Naive thymus-derived CD8-positive, alpha-beta T cell (primary cell): ENCODE measurements around the gene DCAF7. TPM values are rescaled to one million over a fixed set of nuclear protein-coding genes. Genes with fewer than 3 reads are reported as not detected.

Source experiments
- ATAC-seq, 2 donors: fragments of 150-1000 bp; cut with Tn5 transposase in 1 of 2; sonication (Bioruptor Pico), chemical (Tn5 transposase) in 1 of 2; 1 replicate in 1 of 2; 2 replicates in 1 of 2; pipeline ENCODE4 v1.10.0; 2021; ENCODE audit warnings: mild to moderate bottlenecking in 2 of 2, moderate library complexity in 2 of 2
- POLR2A ChIA-PET: fragments of 350-600 bp; sonication (Branson Sonifier 250); formaldehyde crosslinking; loops from one replicate; lab custom pipeline; 2021; ENCODE audit warnings: antibody characterized with exemption; lab: Charles Lee
- DNase-seq, 10 donors: peaks; one replicate each; pipeline versions ENCODE4 v3.0.0 to v3.0.0-alpha.2; 2020 to 2022
- H3K27ac Mint-ChIP-seq, 10 donors: one replicate each; pipeline ENCODE4 v1.8.0; 2020 to 2022; ENCODE audit warnings: mild to moderate bottlenecking in 10 of 10, mixed read lengths in 10 of 10, moderate library complexity in 4 of 10, inconsistent platforms in 1 of 10
- H3K27me3 Mint-ChIP-seq, 5 donors: one replicate each; pipeline ENCODE4 v1.8.0; 2021 to 2022; ENCODE audit warnings: mixed read lengths in 5 of 5
- H3K36me3 Mint-ChIP-seq, 3 donors: one replicate each; pipeline ENCODE4 v1.8.0; 2020 to 2022; ENCODE audit warnings: mixed read lengths in 3 of 3, mild to moderate bottlenecking in 2 of 3, inconsistent platforms in 1 of 3
- H3K4me1 Mint-ChIP-seq, 4 donors: one replicate each; pipeline ENCODE4 v1.8.0; 2021 to 2022; ENCODE audit warnings: mixed read lengths in 4 of 4
- H3K4me3 Mint-ChIP-seq, 10 donors: one replicate each; pipeline ENCODE4 v1.8.0; 2020 to 2022; ENCODE audit warnings: mild to moderate bottlenecking in 10 of 10, mixed read lengths in 10 of 10, moderate library complexity in 6 of 10, inconsistent platforms in 1 of 10
- H3K9me3 Mint-ChIP-seq, 9 donors: one replicate each; pipeline ENCODE4 v1.8.0; 2020 to 2022; ENCODE audit warnings: mixed read lengths in 9 of 9, mild to moderate bottlenecking in 3 of 9, inconsistent platforms in 1 of 9, moderate library complexity in 1 of 9
- polyA plus RNA-seq, 3 donors: library from polyadenylated mRNA; unstranded; fragments of 300-500 nt; fragmentation: Illumina TruSeq; gene quantifications; one replicate each; pipeline ENCODE4 v1.2.3, GENCODE V29; 2021
- total RNA-seq, 8 experiments: library from RNA in 2 of 8; stranded (reverse) in 2 of 8; gene quantifications; one replicate each; pipeline ENCODE4 v1.2.3 and lab custom pipeline; 2021 to 2026

Gene DCAF7
- total and polyA plus RNA-seq, 5 experiments from 2014 or later = 57.8 to 77.5 (median 75.6) TPM

GRCh38 chr17:63515426-63515825 is 34.9 kb upstream of the DCAF7 start:
- POLR2A ChIA-PET = no interaction called here
- Mint-ChIP-seq H3K9me3 (no peaks in the 10 kb centered on the region), H3K27me3 (peaks cover 0 to 12% (median 3%) of the 10 kb centered on the region in 5 donors), H3K27ac (no peak overlapping the region), H3K4me3 (no peak overlapping the region), H3K4me1 (no peaks in the 10 kb centered on the region), H3K36me3 (no peaks in the 10 kb centered on the region)
- DNase-seq (no peak), ATAC-seq (no peak)

- Mint-ChIP-seq H3K4me3 (no peak overlapping the region), H3K36me3 (no peaks in the 10 kb centered on the region), H3K4me1 (no peaks in the 10 kb centered on the region), H3K27me3 (peaks cover 4 to 21% (median 15%) of the 10 kb centered on the region in 5 donors), H3K27ac (no peak overlapping the region), H3K9me3 (no peaks in the 10 kb centered on the region)
- POLR2A ChIA-PET = no interaction called here
- DNase-seq (no peak), ATAC-seq (no peak)
Observed at GRCh38 chr17:63516910-63517824, 33.1 kb upstream of the DCAF7 start.

GRCh38 chr17:63517825-63518534 is 32.3 kb upstream of the DCAF7 start:
- Mint-ChIP-seq H3K27ac (no peak overlapping the region), H3K36me3 (no peaks in the 10 kb centered on the region), H3K27me3 (peaks cover 4 to 26% (median 16%) of the 10 kb centered on the region in 5 donors), H3K4me1 (no peaks in the 10 kb centered on the region), H3K4me3 (no peak overlapping the region), H3K9me3 (no peaks in the 10 kb centered on the region)
- POLR2A ChIA-PET = no interaction called here
- DNase-seq = no peak
- no peak for ATAC-seq

DNA sequence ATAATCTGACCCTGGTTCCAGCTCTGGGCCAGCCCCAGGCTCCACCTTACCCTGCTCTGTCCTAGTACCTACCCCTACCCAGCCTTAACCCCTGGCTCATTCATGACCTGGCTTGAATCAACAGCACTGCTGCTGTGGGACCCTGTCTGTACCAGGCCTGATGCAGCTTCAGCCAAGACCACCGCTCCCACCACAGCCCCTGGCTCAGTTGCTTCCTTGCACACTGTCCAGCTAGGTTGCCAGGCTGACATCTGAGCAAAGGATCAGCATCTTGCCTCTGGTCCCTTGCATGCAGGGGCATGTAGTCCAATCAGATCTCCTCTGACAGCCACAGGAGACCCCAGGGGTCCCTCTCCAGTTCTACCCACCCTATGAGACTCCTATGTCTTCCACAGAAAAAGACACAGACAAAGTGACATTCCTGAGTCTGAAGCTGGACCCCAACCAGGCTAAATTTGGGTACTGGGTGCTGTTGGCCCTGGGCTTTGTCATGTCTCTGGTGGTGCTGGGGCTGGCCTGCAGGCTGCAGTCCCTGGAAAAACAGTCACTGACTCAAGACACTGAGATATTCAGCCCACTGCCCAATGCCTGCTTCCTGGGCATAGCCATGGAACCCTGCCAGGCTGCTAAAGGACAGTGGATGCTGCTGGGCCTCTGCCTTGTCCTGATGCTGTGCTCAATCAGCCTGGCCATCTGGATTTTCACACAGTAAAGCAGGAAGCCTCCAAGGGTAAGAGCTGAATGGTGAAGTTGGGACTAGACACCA is 31.0 kb upstream of the DCAF7 start:
- no peak for ATAC-seq
- Mint-ChIP-seq H3K27ac (no peak overlapping the region), H3K9me3 (no peaks in the 10 kb centered on the region), H3K27me3 (peaks cover 12 to 34% (median 21%) of the 10 kb centered on the region in 5 donors), H3K36me3 (no peaks in the 10 kb centered on the region), H3K4me3 (no peak overlapping the region), H3K4me1 (peaks cover 4 to 10% (median 8%) of the 10 kb centered on the region in 4 donors)
- POLR2A ChIA-PET = no interaction called here
- DNase-seq = no peak

DNA sequence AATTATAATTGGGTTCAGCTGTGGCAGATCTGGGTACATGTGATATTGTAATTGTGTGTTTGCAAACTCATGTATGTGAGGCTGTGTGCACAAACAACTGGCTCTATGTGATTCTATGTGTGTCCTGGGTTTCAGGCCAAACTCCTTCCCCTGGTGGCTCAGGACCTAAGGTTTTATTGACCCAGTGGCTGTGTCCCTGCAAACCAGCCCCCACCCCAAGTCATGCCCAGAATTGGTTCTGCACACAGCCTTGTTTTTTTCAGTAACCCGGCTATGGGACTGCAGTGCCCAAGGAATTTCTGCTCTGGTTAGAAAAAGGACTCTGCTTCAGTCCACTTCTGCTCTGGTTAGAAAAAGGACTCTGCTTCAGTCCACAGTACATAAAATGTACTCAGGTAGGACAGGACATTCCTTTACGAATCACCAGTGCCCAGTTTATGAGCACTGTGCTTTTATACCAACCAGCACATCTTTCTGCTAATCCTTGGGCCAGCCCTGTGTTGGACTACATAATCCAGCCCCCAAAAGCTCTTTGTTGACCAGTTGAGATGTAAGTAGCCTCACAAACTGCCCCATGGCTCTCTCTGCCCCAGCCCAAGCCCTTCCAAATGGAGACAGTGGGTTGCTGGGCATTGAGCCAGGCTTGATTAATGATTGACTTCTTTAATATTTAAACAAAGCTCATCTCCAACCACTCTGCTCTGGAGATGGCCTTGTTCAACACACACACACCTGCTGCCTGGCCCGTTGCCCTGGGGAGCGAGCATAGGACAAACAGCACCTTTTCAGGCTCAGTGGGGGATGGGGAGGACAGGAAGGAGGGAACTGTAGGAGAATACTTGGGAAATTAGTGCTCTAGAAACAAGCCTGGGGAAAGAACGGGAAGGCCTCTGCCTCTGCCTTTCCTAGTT is 30.1 kb upstream of the DCAF7 start:
- ATAC-seq = no peak
- no peak for DNase-seq
- Mint-ChIP-seq H3K4me3 (no peak overlapping the region), H3K36me3 (no peaks in the 10 kb centered on the region), H3K4me1 (peaks cover 4 to 10% (median 8%) of the 10 kb centered on the region in 4 donors), H3K27ac (no peak overlapping the region), H3K9me3 (no peaks in the 10 kb centered on the region), H3K27me3 (peaks cover 12 to 40% (median 23%) of the 10 kb centered on the region in 5 donors)
- POLR2A ChIA-PET = no interaction called here

DNA sequence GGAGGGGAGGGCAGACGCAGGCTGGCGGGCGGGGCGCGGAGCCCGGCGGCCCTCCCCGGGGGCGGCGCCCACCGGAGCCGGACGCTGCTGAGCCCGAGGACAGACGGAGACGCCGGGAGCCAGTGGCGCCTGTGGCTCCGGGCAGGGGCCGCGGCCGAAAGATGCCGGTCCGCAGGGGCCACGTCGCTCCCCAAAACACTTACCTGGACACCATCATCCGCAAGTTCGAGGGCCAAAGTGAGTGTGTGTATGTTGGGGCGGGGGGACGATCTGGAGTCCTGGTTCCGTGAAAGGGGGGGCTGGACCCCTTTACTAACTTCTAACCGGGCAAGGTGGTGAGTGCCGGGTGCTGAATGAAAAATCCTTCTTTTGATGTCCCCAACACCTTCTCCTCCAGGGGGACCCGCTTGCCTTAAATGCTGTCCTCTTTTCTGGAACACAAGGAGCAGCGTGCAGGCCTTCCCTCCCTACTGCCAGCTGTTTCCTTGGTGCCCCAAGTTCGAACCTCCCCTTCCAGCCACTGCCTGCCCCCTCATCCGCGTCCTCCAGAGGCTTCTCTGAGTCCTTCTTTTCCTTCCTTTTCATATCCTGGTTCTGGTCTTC is 26.9 kb upstream of the DCAF7 start, which contains the start of gene KCNH6:
TSS of gene KCNH6 (plus strand) at position 106 of the 603 bp plus-strand sequence. CDS start at position 162, 56 bp downstream.
- Mint-ChIP-seq H3K4me3 (peak within 1 kb of the TSS in 6 of 10 donors; percentile 3 to 55 (median 45)), H3K9me3 (no peaks in the 10 kb centered on the region), H3K36me3 (no peaks in the 10 kb centered on the region), H3K27me3 (peaks cover 15 to 40% (median 28%) of the 10 kb centered on the region in 5 donors), H3K27ac (peak within 1 kb of the TSS in 2 of 10 donors; percentile 18 to 28), H3K4me1 (peaks cover 4 to 10% (median 8%) of the 10 kb centered on the region in 4 donors)
- POLR2A ChIA-PET = no interaction called here
- ATAC-seq (no peak), DNase-seq (no peak)

- H3K27ac Mint-ChIP-seq = no peak overlapping the region
- POLR2A ChIA-PET = no interaction called here
- H3K4me1 Mint-ChIP-seq = peaks cover 4 to 10% (median 8%) of the 10 kb centered on the region in 4 donors
- ATAC-seq (no peak), DNase-seq (no peak)
- peaks cover 15 to 40% (median 28%) of the 10 kb centered on the region in 5 donors for H3K27me3 Mint-ChIP-seq
- H3K36me3 Mint-ChIP-seq = no peaks in the 10 kb centered on the region
- H3K4me3 Mint-ChIP-seq = peak overlapping the region in 6 of 10 donors; percentile 3 to 55 (median 45)
- no peaks in the 10 kb centered on the region for H3K9me3 Mint-ChIP-seq
Observed at GRCh38 chr17:63524051-63524450, 26.2 kb upstream of the DCAF7 start.

GRCh38 chr17:63525190-63525946 is 24.9 kb upstream of the DCAF7 start:
- Mint-ChIP-seq H3K36me3 (no peaks in the 10 kb centered on the region), H3K4me1 (peaks cover 6 to 10% (median 8%) of the 10 kb centered on the region in 4 donors), H3K4me3 (no peak overlapping the region), H3K27me3 (peaks cover 15 to 40% (median 28%) of the 10 kb centered on the region in 5 donors), H3K27ac (peak overlapping the region in 1 of 10 donors; percentile 77), H3K9me3 (no peaks in the 10 kb centered on the region)
- POLR2A ChIA-PET = no interaction called here
- DNase-seq = no peak
- no peak for ATAC-seq

DNA sequence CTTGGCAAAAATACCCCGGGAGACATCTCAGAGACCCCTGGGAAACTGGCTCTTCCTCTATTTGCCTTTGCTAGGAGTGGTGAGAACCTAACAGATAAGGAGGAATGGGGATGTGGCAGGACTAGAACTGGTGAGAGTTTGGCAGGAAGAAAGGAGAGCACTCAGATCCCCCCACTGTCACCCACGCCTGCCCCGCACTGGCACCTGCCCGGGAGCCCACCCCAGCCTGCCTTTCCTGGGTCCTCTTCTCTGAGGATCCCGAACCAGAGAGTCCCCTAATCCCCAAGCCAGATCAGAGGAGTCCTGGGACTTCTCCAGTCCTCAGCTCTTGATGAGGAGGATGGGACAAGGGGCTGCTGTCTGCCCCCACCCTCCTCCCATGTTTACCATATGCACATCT is 23.4 kb upstream of the DCAF7 start:
- ATAC-seq = no peak
- POLR2A ChIA-PET = no interaction called here
- Mint-ChIP-seq H3K36me3 (no peaks in the 10 kb centered on the region), H3K4me1 (peaks cover 6 to 10% (median 8%) of the 10 kb centered on the region in 4 donors), H3K9me3 (no peaks in the 10 kb centered on the region), H3K27me3 (peaks cover 12 to 32% (median 19%) of the 10 kb centered on the region in 5 donors), H3K27ac (no peak overlapping the region), H3K4me3 (no peak overlapping the region)
- DNase-seq = no peak

GRCh38 chr17:63528183-63528582 is 22.1 kb upstream of the DCAF7 start:
- POLR2A ChIA-PET = no interaction called here
- no peak overlapping the region for H3K27ac Mint-ChIP-seq
- no peaks in the 10 kb centered on the region for H3K9me3 Mint-ChIP-seq
- H3K4me1 Mint-ChIP-seq = peaks cover 8 to 10% (median 8%) of the 10 kb centered on the region in 4 donors
- peaks cover 10 to 26% (median 15%) of the 10 kb centered on the region in 5 donors for H3K27me3 Mint-ChIP-seq
- ATAC-seq (no peak), DNase-seq (no peak)
- no peak overlapping the region for H3K4me3 Mint-ChIP-seq
- no peaks in the 10 kb centered on the region for H3K36me3 Mint-ChIP-seq
